Mesendoderm (in vitro differentiated cells): ENCODE data around the gene CPD.

Experiments used
- DNase-seq: peaks from one replicate; pipeline ENCODE4 v3.0.0; 2013
- H2AK5ac ChIP-seq: 2 replicates; pipeline ENCODE4 v1.6.1; 2013; ENCODE audit warnings: low read length, inconsistent platforms
- H2BK120ac ChIP-seq: 2 replicates; pipeline ENCODE4 v1.6.1; 2013; ENCODE audit warnings: low read depth, mild to moderate bottlenecking, low read length, moderate library complexity, mixed read lengths
- H2BK15ac ChIP-seq: replicated peaks from 2 replicates; pipeline ENCODE4 v1.6.1; 2013; ENCODE audit warnings: low read depth, mild to moderate bottlenecking, moderate library complexity
- H2BK5ac ChIP-seq: 2 replicates; pipeline ENCODE4 v1.6.1; 2013; ENCODE audit warnings: low read length, inconsistent platforms
- H3K18ac ChIP-seq: 2 replicates; pipeline ENCODE4 v1.6.1; 2013; ENCODE audit warnings: mild to moderate bottlenecking, low read length, mixed read lengths
- H3K23ac ChIP-seq: one replicate; pipeline ENCODE4 v1.6.1; 2013; ENCODE audit warnings: low read length
- H3K27ac ChIP-seq: 2 replicates; pipeline ENCODE4 v1.5.1; 2013; ENCODE audit warnings: low read depth, mild to moderate bottlenecking, inconsistent platforms, low read length, moderate library complexity
- H3K27me3 ChIP-seq: 2 replicates; pipeline ENCODE4 v1.6.1; 2013; ENCODE audit warnings: low read length, control low read depth, mild to moderate bottlenecking, inconsistent platforms; ENCODE audit not compliant: insufficient read depth, poor library complexity
- H3K36me3 ChIP-seq: 2 replicates; pipeline ENCODE4 v1.6.1; 2013; ENCODE audit warnings: low read length, inconsistent platforms; ENCODE audit not compliant: control insufficient read depth, insufficient read depth
- H3K4ac ChIP-seq: one replicate; pipeline ENCODE4 v1.6.1; 2013; ENCODE audit warnings: low read depth, mild to moderate bottlenecking, low read length, moderate library complexity
- H3K4me1 ChIP-seq: 2 replicates; pipeline ENCODE4 v1.6.1; 2013; ENCODE audit warnings: low read depth, low read length, inconsistent platforms; ENCODE audit not compliant: control insufficient read depth
- H3K4me2 ChIP-seq: 2 replicates; pipeline ENCODE4 v1.6.1; 2013; ENCODE audit warnings: low read length
- H3K4me3 ChIP-seq: 2 replicates; pipeline ENCODE4 v1.5.1; 2013; ENCODE audit warnings: mild to moderate bottlenecking, low read length
- H3K56ac ChIP-seq: one replicate; pipeline ENCODE4 v1.6.1; 2013; ENCODE audit warnings: low read length
- H3K79me1 ChIP-seq: 2 replicates; pipeline ENCODE4 v1.6.1; 2013; ENCODE audit warnings: low read length, inconsistent platforms
- H3K79me2 ChIP-seq: 2 replicates; pipeline ENCODE4 v1.6.1; 2013; ENCODE audit warnings: mild to moderate bottlenecking, low read length; ENCODE audit not compliant: control insufficient read depth, insufficient read depth
- H3K9ac ChIP-seq: 2 replicates; pipeline ENCODE4 v1.6.1; 2013; ENCODE audit warnings: low read length, inconsistent platforms
- H4K5ac ChIP-seq: one replicate; pipeline ENCODE4 v1.6.1; 2013; ENCODE audit warnings: low read length
- H4K8ac ChIP-seq: one replicate; pipeline ENCODE4 v1.6.1; 2013; ENCODE audit warnings: low read depth, mild to moderate bottlenecking, control low read depth, low read length, moderate library complexity
- WGBS: extraction: QIAGEN DNeasy Blood & Tissue Kit; methylation state at CpG from one replicate; pipeline ENCODE4 v1.1.7; 2013; ENCODE audit warnings: low lambda C conversion rate, missing lambda C conversion rate; ENCODE audit not compliant: insufficient coverage; ENCODE audit errors: extremely low coverage; 5-methylcytosine and 5-hydroxymethylcytosine counted together

The CPD gene

GRCh38 chr17:30505868-30506417 lies 127.2 kb downstream of the CPD start:
- Histone ChIP-seq H2BK120ac (no peak overlapping the region), H3K56ac (no peak overlapping the region), H2BK15ac (no peak overlapping the region), H4K5ac (no peak overlapping the region), H3K36me3 (no peaks in the 10 kb centered on the region), H3K4ac (no peak overlapping the region), H3K23ac (no peak overlapping the region), H3K27me3 (no peaks in the 10 kb centered on the region), H4K8ac (no peak overlapping the region), H3K79me2 (no peaks in the 10 kb centered on the region), H3K4me3 (no peak overlapping the region), H2AK5ac (no peak overlapping the region), H2BK5ac (no peak overlapping the region), H3K79me1 (no peaks in the 10 kb centered on the region), H3K27ac (no peak overlapping the region), H3K9ac (no peak overlapping the region), H3K18ac (no peak overlapping the region), H3K4me1 (no peaks in the 10 kb centered on the region), H3K4me2 (no peak overlapping the region)
- no peak for DNase-seq
- no CpG with 5 or more reads among the region's 6 CpGs for WGBS

DNA sequence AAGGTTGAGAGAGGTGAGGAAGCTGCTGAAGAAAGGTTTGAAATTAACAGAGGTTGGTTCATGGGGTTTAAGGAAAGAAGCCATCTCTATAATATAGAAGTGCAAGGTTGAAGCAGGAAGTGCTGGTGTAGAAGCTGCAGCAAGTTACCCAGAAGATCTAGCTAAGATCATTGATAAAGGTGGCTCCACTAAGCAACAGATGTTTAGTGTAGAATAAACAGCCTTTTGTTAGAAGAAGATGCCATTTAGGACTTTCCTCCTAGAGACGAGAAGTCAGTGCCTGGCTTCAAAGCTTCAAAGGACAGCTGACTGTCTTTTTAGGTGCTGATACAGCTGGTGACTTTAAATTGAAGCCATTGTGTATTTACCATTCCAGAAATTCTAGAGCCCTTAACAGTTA lies 127.8 kb downstream of the CPD start:
- no peak overlapping the region for H3K9ac ChIP-seq
- H3K79me1 ChIP-seq: no peaks in the 10 kb centered on the region
- no peak overlapping the region for H2BK15ac ChIP-seq
- no peak overlapping the region for H3K18ac ChIP-seq
- H3K4me2 ChIP-seq: no peak overlapping the region
- H3K27me3 ChIP-seq: no peaks in the 10 kb centered on the region
- H2BK120ac ChIP-seq: no peak overlapping the region
- H2AK5ac ChIP-seq: no peak overlapping the region
- H3K23ac ChIP-seq: no peak overlapping the region
- H3K4ac ChIP-seq: no peak overlapping the region
- no peak overlapping the region for H4K8ac ChIP-seq
- no peak overlapping the region for H3K4me3 ChIP-seq
- no peaks in the 10 kb centered on the region for H3K4me1 ChIP-seq
- no CpG with 5 or more reads among the region's 1 CpG for WGBS
- no peaks in the 10 kb centered on the region for H3K79me2 ChIP-seq
- H3K27ac ChIP-seq: no peak overlapping the region
- H3K56ac ChIP-seq: no peak overlapping the region
- no peak overlapping the region for H4K5ac ChIP-seq
- no peak for DNase-seq
- no peaks in the 10 kb centered on the region for H3K36me3 ChIP-seq
- H2BK5ac ChIP-seq: no peak overlapping the region

GRCh38 chr17:30513346-30513745 lies 134.6 kb downstream of the CPD start:
- Histone ChIP-seq H3K56ac (no peak overlapping the region), H3K4me1 (no peaks in the 10 kb centered on the region), H2BK120ac (no peak overlapping the region), H3K79me2 (no peaks in the 10 kb centered on the region), H3K23ac (no peak overlapping the region), H2AK5ac (no peak overlapping the region), H2BK5ac (no peak overlapping the region), H3K4me3 (no peak overlapping the region), H4K5ac (no peak overlapping the region), H3K27me3 (no peaks in the 10 kb centered on the region), H4K8ac (no peak overlapping the region), H3K36me3 (no peaks in the 10 kb centered on the region), H2BK15ac (no peak overlapping the region), H3K27ac (no peak overlapping the region), H3K79me1 (no peaks in the 10 kb centered on the region), H3K4me2 (no peak overlapping the region), H3K4ac (no peak overlapping the region), H3K9ac (no peak overlapping the region), H3K18ac (no peak overlapping the region)
- DNase-seq: no peak
- WGBS: no CpG with 5 or more reads among the region's 1 CpG

- H2BK120ac ChIP-seq: no peak overlapping the region
- no peaks in the 10 kb centered on the region for H3K79me2 ChIP-seq
- H3K4me2 ChIP-seq: no peak overlapping the region
- no peak overlapping the region for H3K27ac ChIP-seq
- no peak overlapping the region for H3K9ac ChIP-seq
- H2AK5ac ChIP-seq: no peak overlapping the region
- H2BK5ac ChIP-seq: no peak overlapping the region
- H4K5ac ChIP-seq: no peak overlapping the region
- H3K4me1 ChIP-seq: no peaks in the 10 kb centered on the region
- H3K27me3 ChIP-seq: no peaks in the 10 kb centered on the region
- H3K4ac ChIP-seq: no peak overlapping the region
- H2BK15ac ChIP-seq: no peak overlapping the region
- no peak overlapping the region for H3K18ac ChIP-seq
- no peak overlapping the region for H3K23ac ChIP-seq
- H3K4me3 ChIP-seq: no peak overlapping the region
- DNase-seq: no peak
- no peaks in the 10 kb centered on the region for H3K36me3 ChIP-seq
- H3K79me1 ChIP-seq: no peaks in the 10 kb centered on the region
- WGBS: no CpG with 5 or more reads among the region's 3 CpGs
- no peak overlapping the region for H3K56ac ChIP-seq
- no peak overlapping the region for H4K8ac ChIP-seq
Observed at GRCh38 chr17:30514895-30515596, 136.3 kb downstream of the CPD start.

GRCh38 chr17:30517786-30518185 lies 139.1 kb downstream of the CPD start:
- H3K79me2 ChIP-seq: no peaks in the 10 kb centered on the region
- H3K4me2 ChIP-seq: no peak overlapping the region
- H3K56ac ChIP-seq: no peak overlapping the region
- no peak for DNase-seq
- H3K27me3 ChIP-seq: no peaks in the 10 kb centered on the region
- no peak overlapping the region for H3K18ac ChIP-seq
- H2BK5ac ChIP-seq: no peak overlapping the region
- no peaks in the 10 kb centered on the region for H3K79me1 ChIP-seq
- no peak overlapping the region for H3K4me3 ChIP-seq
- H3K4ac ChIP-seq: no peak overlapping the region
- H3K4me1 ChIP-seq: no peaks in the 10 kb centered on the region
- no peak overlapping the region for H3K23ac ChIP-seq
- H4K8ac ChIP-seq: no peak overlapping the region
- no peak overlapping the region for H3K9ac ChIP-seq
- H2BK120ac ChIP-seq: no peak overlapping the region
- no peak overlapping the region for H3K27ac ChIP-seq
- H4K5ac ChIP-seq: no peak overlapping the region
- H3K36me3 ChIP-seq: peaks cover 6% of the 10 kb centered on the region
- no CpG with 5 or more reads among the region's 1 CpG for WGBS
- H2BK15ac ChIP-seq: no peak overlapping the region
- no peak overlapping the region for H2AK5ac ChIP-seq

GRCh38 chr17:30519166-30519565 lies 140.4 kb downstream of the CPD start:
- no peak overlapping the region for H3K27ac ChIP-seq

More at GRCh38 chr17:30519166-30519565, 140.4 kb downstream of the CPD start:
- no peak for DNase-seq
- no peak overlapping the region for H2BK120ac ChIP-seq
- H3K79me1 ChIP-seq: no peaks in the 10 kb centered on the region
- H3K18ac ChIP-seq: no peak overlapping the region
- no peak overlapping the region for H3K23ac ChIP-seq
- H3K4me1 ChIP-seq: no peaks in the 10 kb centered on the region
- no peak overlapping the region for H3K4me2 ChIP-seq
- no peak overlapping the region for H3K56ac ChIP-seq
- H4K5ac ChIP-seq: no peak overlapping the region
- no peak overlapping the region for H3K4ac ChIP-seq
- peaks cover 6% of the 10 kb centered on the region for H3K36me3 ChIP-seq
- no peak overlapping the region for H4K8ac ChIP-seq
- H2BK5ac ChIP-seq: no peak overlapping the region
- no CpG with 5 or more reads among the region's 5 CpGs for WGBS
- no peak overlapping the region for H2AK5ac ChIP-seq
- H3K79me2 ChIP-seq: no peaks in the 10 kb centered on the region
- H3K4me3 ChIP-seq: no peak overlapping the region
- no peaks in the 10 kb centered on the region for H3K27me3 ChIP-seq
- H2BK15ac ChIP-seq: no peak overlapping the region
- no peak overlapping the region for H3K9ac ChIP-seq
